Spleen (tissue), 11 donors: ENCODE measurements around the gene UTP25. TPM values are rescaled to one million over a fixed set of nuclear protein-coding genes. Genes with fewer than 3 reads are reported as not detected.

ENCODE experiments used
- DNase-seq: peaks from one replicate; pipeline ENCODE4 v3.0.0-alpha.2; 2020
- H3K27ac ChIP-seq, 8 donors: fragments of 200-600 bp; sonication (generic) in 7 of 8; 1 replicate in 4 of 8; 2 replicates in 4 of 8; pipeline versions ENCODE4 v1.5.0 to v1.8.0; 2016 to 2021; ENCODE audit warnings: inconsistent platforms in 4 of 8, mild to moderate bottlenecking in 4 of 8, moderate library complexity in 1 of 8
- H3K27me3 ChIP-seq, 7 donors: fragments of 200-600 bp; sonication (generic) in 6 of 7; replicated peaks in 1 of 7; 1 replicate in 4 of 7; 2 replicates in 3 of 7; pipeline versions ENCODE4 v1.5.0 to v1.8.0; 2016 to 2021; ENCODE audit warnings: inconsistent platforms in 3 of 7, mild to moderate bottlenecking in 1 of 7
- H3K36me3 ChIP-seq, 6 donors: fragments of 200-600 bp; sonication (generic) in 5 of 6; 1 replicate in 4 of 6; 2 replicates in 2 of 6; pipeline versions ENCODE4 v1.5.0 to v1.8.0; 2016 to 2021; ENCODE audit warnings: inconsistent platforms in 2 of 6
- H3K4me1 ChIP-seq, 6 donors: fragments of 200-600 bp; sonication (generic) in 5 of 6; 1 replicate in 3 of 6; 2 replicates in 3 of 6; pipeline versions ENCODE4 v1.5.0 to v1.8.0; 2016 to 2021; ENCODE audit warnings: inconsistent platforms in 3 of 6
- H3K4me3 ChIP-seq, 8 donors: fragments of 200-600 bp; sonication (generic) in 7 of 8; 1 replicate in 4 of 8; 2 replicates in 4 of 8; pipeline versions ENCODE4 v1.5.0 to v1.8.0; 2016 to 2021; ENCODE audit warnings: inconsistent platforms in 4 of 8, mild to moderate bottlenecking in 4 of 8, moderate library complexity in 2 of 8
- H3K9me3 ChIP-seq, 8 donors: fragments of 200-600 bp; sonication (generic) in 7 of 8; 1 replicate in 4 of 8; 2 replicates in 4 of 8; pipeline versions ENCODE4 v1.5.0 to v1.8.0; 2016 to 2021; ENCODE audit warnings: inconsistent platforms in 4 of 8
- POLR2A ChIP-seq, 3 donors: fragments of 450-650 bp; IDR thresholded peaks; one replicate each; pipeline ENCODE4 v1.5.1; 2017; ENCODE audit warnings: antibody characterized with exemption in 3 of 3, mild to moderate bottlenecking in 1 of 3
- POLR2AphosphoS5 ChIP-seq, 3 donors: sonication (generic); formaldehyde crosslinking; IDR thresholded peaks; one replicate each; pipeline ENCODE4 v1.5.1; 2017; ENCODE audit warnings: antibody characterized with exemption in 3 of 3
- WGBS, 5 donors: extraction: QIAGEN DNeasy Blood & Tissue Kit in 3 of 5; methylation state at CpG; one replicate each; pipeline versions ENCODE4 v1.1.5 to v1.1.7; 2013 to 2018; 5-methylcytosine and 5-hydroxymethylcytosine counted together
- intact Hi-C: fragments of 100-400 bp; cut with DNase I; formaldehyde crosslinking; loops from one replicate; pipeline ENCODE4 v1.15.0; 2023; ENCODE audit warnings: low total_unique reads
- polyA plus RNA-seq, 3 donors: library from polyadenylated mRNA; stranded (reverse); fragments of 200-250 nt; gene quantifications; one replicate each; pipeline ENCODE4 v1.2.1, GENCODE V29; 2013
- total RNA-seq, 7 donors: library from RNA; depleted of rRNA in 3 of 7; stranded (reverse); fragments of >200 nt in 3 of 7; fragmentation: NEBNext Ultra II Directional in 4 of 7; extraction: Animal tissue kit (Norgen Biotek cat#: 25700) in 4 of 7; gene quantifications; one replicate each; pipeline versions ENCODE4 v1.1.0 to v1.2.1, GENCODE V29; 2016 to 2021
- TF ChIP-seq, protein P1 (sequence below), 11 experiments: fragments of 200-600 bp in 7 of 11; fragments of 450-650 bp in 4 of 11; sonication (generic) in 4 of 11; IDR thresholded peaks in 8 of 11; conservative IDR thresholded peaks in 3 of 11; 1 replicate in 7 of 11; 2 replicates in 4 of 11; pipeline versions ENCODE4 v1.4.0 to v1.8.0; 2016 to 2021; ENCODE audit warnings: antibody characterized with exemption in 11 of 11, inconsistent platforms in 4 of 11, mild to moderate bottlenecking in 1 of 11
- donor health status: healthy with polysubstance abuse.
- donor health status: DM: no; HTN: no; CAD: no; lungs with moderate emphysema.
- donor health status: DM: no; HTN: no; CAD: no.
- donor health status: Bipolar disorder and iron deficiency.
- donor health status: healthy.
- donor health status: DM: no; HTN: no; CAD: no.
- donor health status: DM: yes; HTN: yes; CAD: no.

UTP25 gene
- total and polyA plus RNA-seq, 10 donors, result 1.8 to 13.4 (median 9.1) TPM

DNA sequence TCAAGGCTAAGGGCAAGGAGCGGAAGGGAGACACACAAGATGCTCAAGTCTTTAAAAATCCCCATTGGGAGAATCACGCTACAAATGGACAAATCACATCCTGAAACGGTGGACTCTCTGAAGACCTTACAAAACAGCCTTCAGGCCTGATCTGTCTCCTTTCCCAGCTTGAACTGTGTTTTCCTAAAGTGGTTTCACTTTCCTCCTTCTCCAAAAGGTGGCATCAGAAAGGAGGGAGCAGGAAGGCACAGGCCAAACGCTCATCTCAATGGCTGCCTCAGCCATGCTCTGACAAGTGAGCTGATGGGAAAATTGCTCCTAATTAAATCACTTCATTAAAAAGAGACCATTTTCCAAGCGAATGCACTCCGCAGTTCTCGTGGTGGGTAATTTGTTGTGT lies 47.7 kb downstream of the UTP25 start:
- no peak for TF ChIP-seq POLR2AphosphoS5 (IDR thresholded peaks at IDR 0.05)
- TF ChIP-seq, protein P1, sequence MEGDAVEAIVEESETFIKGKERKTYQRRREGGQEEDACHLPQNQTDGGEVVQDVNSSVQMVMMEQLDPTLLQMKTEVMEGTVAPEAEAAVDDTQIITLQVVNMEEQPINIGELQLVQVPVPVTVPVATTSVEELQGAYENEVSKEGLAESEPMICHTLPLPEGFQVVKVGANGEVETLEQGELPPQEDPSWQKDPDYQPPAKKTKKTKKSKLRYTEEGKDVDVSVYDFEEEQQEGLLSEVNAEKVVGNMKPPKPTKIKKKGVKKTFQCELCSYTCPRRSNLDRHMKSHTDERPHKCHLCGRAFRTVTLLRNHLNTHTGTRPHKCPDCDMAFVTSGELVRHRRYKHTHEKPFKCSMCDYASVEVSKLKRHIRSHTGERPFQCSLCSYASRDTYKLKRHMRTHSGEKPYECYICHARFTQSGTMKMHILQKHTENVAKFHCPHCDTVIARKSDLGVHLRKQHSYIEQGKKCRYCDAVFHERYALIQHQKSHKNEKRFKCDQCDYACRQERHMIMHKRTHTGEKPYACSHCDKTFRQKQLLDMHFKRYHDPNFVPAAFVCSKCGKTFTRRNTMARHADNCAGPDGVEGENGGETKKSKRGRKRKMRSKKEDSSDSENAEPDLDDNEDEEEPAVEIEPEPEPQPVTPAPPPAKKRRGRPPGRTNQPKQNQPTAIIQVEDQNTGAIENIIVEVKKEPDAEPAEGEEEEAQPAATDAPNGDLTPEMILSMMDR (IDR thresholded peaks at IDR 0.05 in 8 of 11, conservative IDR thresholded peaks at IDR 0.05 in 3 of 11), result no peak
- no peak for TF ChIP-seq POLR2A (IDR thresholded peaks at IDR 0.05)
- intact Hi-C loops, result no loop called here

DNA sequence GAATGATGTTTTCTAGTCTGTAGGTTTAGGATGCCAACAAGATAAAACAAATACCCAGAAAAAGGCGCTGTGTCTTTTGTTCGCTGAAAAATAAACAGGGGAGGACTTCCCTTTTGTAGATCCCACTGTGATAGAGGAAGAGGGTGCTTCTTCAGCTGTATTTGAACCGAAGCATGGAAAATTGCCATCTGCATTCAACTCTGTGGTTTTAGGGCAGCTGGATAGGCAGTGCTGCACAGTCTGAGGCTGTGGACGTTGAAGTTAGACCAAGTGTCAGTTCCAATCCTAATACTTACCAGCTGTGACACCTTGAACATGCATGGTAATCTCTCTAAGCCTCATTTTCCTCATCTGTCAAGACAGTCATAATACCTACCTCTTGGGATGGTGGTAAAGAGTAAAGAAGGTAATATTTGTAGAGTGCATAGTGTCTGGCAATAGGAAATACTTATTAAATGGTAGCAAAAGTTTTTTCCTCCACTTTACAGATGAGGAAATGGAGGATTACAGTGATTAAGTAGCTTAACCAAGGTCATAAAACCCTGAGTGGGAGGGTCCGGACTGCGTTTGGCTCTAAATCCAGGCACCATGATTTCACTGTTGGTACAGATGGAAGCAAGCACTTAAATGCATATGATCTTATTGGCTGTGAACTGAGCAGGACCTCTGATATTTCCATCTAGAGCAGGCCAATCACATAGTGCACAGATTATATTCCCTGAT lies 48.5 kb downstream of the UTP25 start:
- Histone ChIP-seq H3K9me3 (no peaks in the 10 kb centered on the region), H3K27me3 (peaks cover 0 to 57% (median 0%) of the 10 kb centered on the region in 7 donors), H3K4me1 (no peaks in the 10 kb centered on the region), H3K27ac (no peak overlapping the region), H3K4me3 (no peak overlapping the region), H3K36me3 (no peaks in the 10 kb centered on the region)
- intact Hi-C loops, result no loop called here
- WGBS, 5 donors, result 64 to 83% (median 74%) methylated on average over 6 of the region's 6 CpGs
- no peak for DNase-seq
- TF ChIP-seq, protein P1 (IDR thresholded peaks at IDR 0.05 in 8 of 11, conservative IDR thresholded peaks at IDR 0.05 in 3 of 11), result no peak
- TF ChIP-seq POLR2A (IDR thresholded peaks at IDR 0.05), result no peak
- TF ChIP-seq POLR2AphosphoS5 (IDR thresholded peaks at IDR 0.05), result no peak

More for the DNA sequence above, 47.7 kb downstream of the UTP25 start:
- H3K27me3 ChIP-seq, result peaks cover 0 to 53% (median 0%) of the 10 kb centered on the region in 7 donors
- H3K27ac ChIP-seq, result no peak overlapping the region
- DNase-seq, result no peak
- no peak overlapping the region for H3K4me3 ChIP-seq
- H3K4me1 ChIP-seq, result no peaks in the 10 kb centered on the region
- no peaks in the 10 kb centered on the region for H3K9me3 ChIP-seq
- H3K36me3 ChIP-seq, result no peaks in the 10 kb centered on the region
- WGBS, 5 donors, result 64 to 77% (median 75%) methylated on average over 7 of the region's 7 CpGs

DNA sequence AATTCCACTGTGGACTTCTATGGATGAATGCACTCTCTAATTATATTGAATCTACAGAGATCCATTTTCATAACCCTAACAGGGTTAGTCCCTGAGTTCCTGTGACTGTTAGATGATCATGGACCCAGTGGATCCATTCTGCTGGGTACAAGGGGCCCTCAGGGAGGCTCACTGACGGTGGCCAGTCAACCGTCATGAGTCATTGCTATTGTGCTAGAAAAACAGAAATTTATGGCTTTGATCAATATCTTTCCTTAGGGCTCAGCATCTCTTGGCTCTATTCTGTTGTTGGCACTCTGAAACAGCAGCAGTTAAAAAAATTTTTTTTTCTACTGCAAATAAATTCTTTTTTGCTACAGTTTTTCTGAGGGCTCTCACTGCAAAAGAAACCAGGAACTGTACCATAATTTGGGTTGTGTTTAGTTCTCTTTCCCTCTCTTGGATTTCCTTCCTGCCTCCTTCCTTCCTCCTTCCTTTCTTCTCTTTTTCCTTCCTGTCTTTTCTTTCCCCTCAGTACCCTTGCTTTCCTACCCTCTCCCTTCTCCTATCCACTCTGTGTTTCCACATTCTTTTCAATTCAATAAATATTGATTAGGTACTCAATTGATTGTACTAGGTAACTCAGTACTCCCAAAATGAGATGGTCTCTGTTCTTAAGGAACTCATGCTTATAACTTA lies 49.5 kb downstream of the UTP25 start:
- TF ChIP-seq, protein P1 (IDR thresholded peaks at IDR 0.05 in 8 of 11, conservative IDR thresholded peaks at IDR 0.05 in 3 of 11), result no peak
- no peak for TF ChIP-seq POLR2A (IDR thresholded peaks at IDR 0.05)
- no peak for TF ChIP-seq POLR2AphosphoS5 (IDR thresholded peaks at IDR 0.05)
- no peak for DNase-seq
- no peak overlapping the region for H3K4me3 ChIP-seq
- 61 to 80% (median 68%) methylated on average over 2 of the region's 2 CpGs for WGBS, 5 donors
- intact Hi-C loops, result no loop called here
- no peaks in the 10 kb centered on the region for H3K36me3 ChIP-seq
- H3K27me3 ChIP-seq, result peaks cover 0 to 59% (median 0%) of the 10 kb centered on the region in 7 donors
- no peaks in the 10 kb centered on the region for H3K9me3 ChIP-seq
- H3K27ac ChIP-seq, result no peak overlapping the region
- H3K4me1 ChIP-seq, result no peaks in the 10 kb centered on the region

DNA sequence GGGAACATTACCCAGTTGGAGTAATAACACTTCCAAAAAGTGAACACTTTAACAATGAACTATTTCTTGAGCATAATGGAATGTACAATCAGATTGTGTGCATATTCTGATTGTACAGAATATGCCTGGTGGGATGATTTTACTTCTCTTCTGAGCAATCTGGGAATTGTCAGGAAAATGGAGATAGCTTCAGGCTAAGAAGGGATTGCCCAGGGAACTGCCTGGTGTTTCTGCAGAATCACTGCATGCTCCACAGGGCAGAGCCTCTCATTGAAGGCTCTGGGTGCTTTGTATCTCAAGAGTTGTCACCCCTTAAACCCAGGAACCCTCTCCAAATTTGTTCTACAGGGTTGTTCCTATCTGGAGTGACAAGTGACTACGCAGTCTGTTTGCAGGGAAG lies 51.2 kb downstream of the UTP25 start:
- WGBS, 5 donors, result 69 to 96% (median 88%) methylated on average over 1 of the region's 1 CpG
- no peak for DNase-seq

More for the DNA sequence above, 51.2 kb downstream of the UTP25 start:
- intact Hi-C loops, result no loop called here
- Histone ChIP-seq H3K4me1 (no peaks in the 10 kb centered on the region), H3K4me3 (no peak overlapping the region), H3K9me3 (no peaks in the 10 kb centered on the region), H3K27ac (no peak overlapping the region), H3K36me3 (no peaks in the 10 kb centered on the region), H3K27me3 (peaks cover 0 to 67% (median 0%) of the 10 kb centered on the region in 7 donors)
- TF ChIP-seq POLR2A (IDR thresholded peaks at IDR 0.05), result no peak
- TF ChIP-seq, protein P1 (IDR thresholded peaks at IDR 0.05 in 8 of 11, conservative IDR thresholded peaks at IDR 0.05 in 3 of 11), result no peak
- no peak for TF ChIP-seq POLR2AphosphoS5 (IDR thresholded peaks at IDR 0.05)
